ENCODE results near the gene ALX4. TPM values are rescaled to one million over a fixed set of nuclear protein-coding genes. Genes with fewer than 3 reads are reported as not detected.

Gene ALX4
- polyA plus RNA-seq, 1 of the 3 experiments (the other 2 are of a cell fraction): under 0.01 TPM

GRCh38 chr11:44303401-44303938 lies 6.5 kb downstream of the ALX4 start (continued):
- TF ChIP-seq MXI1 (IDR thresholded peaks at IDR 0.05; ENCODE audit: low read depth, low read length): no peak
- TF ChIP-seq GATA2 (CRISPR knock-in tag; IDR thresholded peaks at IDR 0.05): no peak
- no peak for TF ChIP-seq TCF12 (IDR thresholded peaks at IDR 0.05)
- TF ChIP-seq, protein P1, sequence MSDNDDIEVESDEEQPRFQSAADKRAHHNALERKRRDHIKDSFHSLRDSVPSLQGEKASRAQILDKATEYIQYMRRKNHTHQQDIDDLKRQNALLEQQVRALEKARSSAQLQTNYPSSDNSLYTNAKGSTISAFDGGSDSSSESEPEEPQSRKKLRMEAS (IDR thresholded peaks at IDR 0.05; ENCODE audit: low read depth): no peak

GRCh38 chr11:44301564-44302271 lies 8.2 kb downstream of the ALX4 start:
- H3K27ac ChIP-seq (ENCODE audit: low read depth in 2 of 2, low read length in 1 of 2): no peak overlapping the region
- H3K27me3 ChIP-seq (ENCODE audit: insufficient read depth): peaks cover 34% of the 10 kb centered on the region
- H3K36me3 ChIP-seq (replicated peaks in 1 of 2; ENCODE audit: control insufficient read depth in 1 of 2, insufficient read depth in 2 of 2, low read length in 1 of 2): no peaks in the 10 kb centered on the region
- CTCF ChIA-PET: interaction anchor here (0.7 to 2.7 kb wide), 2 partner anchors 16 to 207 kb away, joined by 3 to 14 read pairs; no protein-coding TSS in a partner anchor
- no peak overlapping the region for H3K4me3 ChIP-seq (ENCODE audit: low read depth in 2 of 2, low read length in 1 of 2)
- no peak overlapping the region for H2AFZ ChIP-seq (ENCODE audit: low read depth)
- H3K4me2 ChIP-seq: no peak overlapping the region
- peaks cover 0 to 6% of the 10 kb centered on the region in 2 experiments; a peak in 2 of 4 replicates for H3K4me1 ChIP-seq (ENCODE audit: control insufficient read depth in 1 of 2, insufficient read depth in 2 of 2, low read depth in 1 of 2, low read length in 1 of 2)
- POLR2A ChIA-PET: no interaction called here
- no peak overlapping the region for H3K9ac ChIP-seq
- H4K20me1 ChIP-seq (ENCODE audit: insufficient read depth): no peaks in the 10 kb centered on the region
- no peaks in the 10 kb centered on the region for H3K9me3 ChIP-seq
- H3K79me2 ChIP-seq (ENCODE audit: insufficient read depth): no peaks in the 10 kb centered on the region
- WGBS (ENCODE audit: low lambda C conversion rate): 84% methylated on average over 7 of the region's 20 CpGs
- DNase-seq: no peak
- no peak for TF ChIP-seq ZBTB33 (IDR thresholded peaks at IDR 0.05; ENCODE audit: borderline replicate concordance, low read depth)
- TF ChIP-seq TAF1 (IDR thresholded peaks at IDR 0.05; ENCODE audit: borderline replicate concordance, low read depth, low read length): no peak
- no peak for TF ChIP-seq PBX3 (IDR thresholded peaks at IDR 0.05)
- no peak for TF ChIP-seq FOXM1 (IDR thresholded peaks at IDR 0.05; ENCODE audit: low read depth)
- TF ChIP-seq NFIC (IDR thresholded peaks at IDR 0.05; ENCODE audit: borderline replicate concordance): no peak
- no peak for TF ChIP-seq RFX5 (IDR thresholded peaks at IDR 0.05; ENCODE audit: low read length)
- TF ChIP-seq FOSL2 (IDR thresholded peaks at IDR 0.05; ENCODE audit: borderline replicate concordance, low read depth): no peak; the same call in 1 of the 2 replicates
- no peak for TF ChIP-seq USF2 (IDR thresholded peaks at IDR 0.05; ENCODE audit: borderline replicate concordance, low read depth, low read length)
- TF ChIP-seq ELF1 (IDR thresholded peaks at IDR 0.05): no peak
- no peak for TF ChIP-seq TEAD4 (IDR thresholded peaks at IDR 0.05; ENCODE audit: borderline replicate concordance, insufficient read depth)
- no peak for TF ChIP-seq MXI1 (IDR thresholded peaks at IDR 0.05; ENCODE audit: low read depth, low read length)
- no peak for TF ChIP-seq CHD2 (IDR thresholded peaks at IDR 0.05; ENCODE audit: low read length, partially characterized antibody)
- no peak for TF ChIP-seq FOXJ3 (CRISPR knock-in tag; IDR thresholded peaks at IDR 0.05)
- TF ChIP-seq MEF2A (IDR thresholded peaks at IDR 0.05; ENCODE audit: borderline replicate concordance, low read depth): no peak
- no peak for TF ChIP-seq RXRA (IDR thresholded peaks at IDR 0.05; ENCODE audit: borderline replicate concordance, low read depth)
- no peak for TF ChIP-seq TCF12 (IDR thresholded peaks at IDR 0.05)
- no peak for TF ChIP-seq EZH2phosphoT487 (IDR thresholded peaks at IDR 0.05; ENCODE audit: borderline replicate concordance, low read depth)
- no peak for TF ChIP-seq EP300 (IDR thresholded peaks at IDR 0.05; ENCODE audit: borderline replicate concordance in 1 of 2, low read depth in 1 of 2, low read length in 1 of 2)
- H3F3A ChIP-seq (replicated peaks; ENCODE audit: insufficient read depth): no peaks in the 10 kb centered on the region
- no peaks in the 10 kb centered on the region for H3K9me2 ChIP-seq

All from SK-N-SH (cell line).